Measurements from ENCODE around the gene BICRA.
"Not testable (repeated sequence)": the region's sequence is repeated elsewhere in the genome, so short reads cannot be mapped to it uniquely, and the experiment has no call there.

BICRA gene

DNA sequence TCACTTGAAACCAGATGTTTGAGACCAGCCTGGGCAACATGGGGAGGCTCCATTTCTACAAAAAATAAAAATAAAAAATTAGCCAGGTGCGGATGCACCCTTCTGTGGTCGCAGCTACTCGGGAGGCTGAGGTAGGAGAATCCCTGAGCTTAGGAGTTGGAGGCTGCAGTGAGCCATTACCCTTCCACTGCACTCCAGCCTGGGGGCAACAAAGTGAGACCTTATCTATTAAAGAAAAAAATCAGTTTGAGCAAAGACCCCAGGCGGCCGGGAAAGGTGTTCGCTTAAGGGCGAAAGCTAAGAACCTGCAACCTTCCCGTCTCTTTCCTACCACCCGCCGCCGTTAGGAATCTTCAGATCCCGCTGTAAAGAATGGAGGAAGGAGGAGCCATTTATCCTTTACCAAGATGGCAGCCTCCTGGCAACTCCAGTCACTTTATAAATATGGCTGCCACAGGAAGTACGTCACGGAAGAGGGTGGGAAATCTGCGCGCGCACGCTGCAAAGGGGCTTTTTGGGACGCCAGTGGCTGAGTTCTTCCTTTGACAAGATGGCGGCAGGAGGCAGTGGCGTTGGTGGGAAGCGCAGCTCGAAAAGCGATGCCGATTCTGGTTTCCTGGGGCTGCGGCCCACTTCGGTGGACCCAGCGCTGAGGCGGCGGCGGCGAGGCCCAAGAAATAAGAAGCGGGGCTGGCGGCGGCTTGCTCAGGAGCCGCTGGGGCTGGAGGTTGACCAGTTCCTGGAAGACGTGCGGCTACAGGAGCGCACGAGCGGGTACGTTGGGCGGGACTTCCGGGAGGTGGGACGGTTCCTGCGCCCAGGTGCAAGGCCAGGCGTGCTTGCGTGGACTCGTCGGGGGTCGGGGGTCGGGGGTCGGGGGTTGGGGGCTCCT, 136.3 kb downstream of the BICRA start, which contains the start of gene NOP53:
NOP53 (plus strand) TSS at position 537 of the 892 bp plus-strand sequence; CDS start at position 551, 14 bp downstream.
- TF ChIP-seq, protein P1, sequence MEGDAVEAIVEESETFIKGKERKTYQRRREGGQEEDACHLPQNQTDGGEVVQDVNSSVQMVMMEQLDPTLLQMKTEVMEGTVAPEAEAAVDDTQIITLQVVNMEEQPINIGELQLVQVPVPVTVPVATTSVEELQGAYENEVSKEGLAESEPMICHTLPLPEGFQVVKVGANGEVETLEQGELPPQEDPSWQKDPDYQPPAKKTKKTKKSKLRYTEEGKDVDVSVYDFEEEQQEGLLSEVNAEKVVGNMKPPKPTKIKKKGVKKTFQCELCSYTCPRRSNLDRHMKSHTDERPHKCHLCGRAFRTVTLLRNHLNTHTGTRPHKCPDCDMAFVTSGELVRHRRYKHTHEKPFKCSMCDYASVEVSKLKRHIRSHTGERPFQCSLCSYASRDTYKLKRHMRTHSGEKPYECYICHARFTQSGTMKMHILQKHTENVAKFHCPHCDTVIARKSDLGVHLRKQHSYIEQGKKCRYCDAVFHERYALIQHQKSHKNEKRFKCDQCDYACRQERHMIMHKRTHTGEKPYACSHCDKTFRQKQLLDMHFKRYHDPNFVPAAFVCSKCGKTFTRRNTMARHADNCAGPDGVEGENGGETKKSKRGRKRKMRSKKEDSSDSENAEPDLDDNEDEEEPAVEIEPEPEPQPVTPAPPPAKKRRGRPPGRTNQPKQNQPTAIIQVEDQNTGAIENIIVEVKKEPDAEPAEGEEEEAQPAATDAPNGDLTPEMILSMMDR (IDR thresholded peaks at IDR 0.05; ENCODE audit: low read depth, low read length): no peak
- peak; percentile 94 for DNase-seq (ENCODE audit: extremely low read depth, low read depth)

DNA sequence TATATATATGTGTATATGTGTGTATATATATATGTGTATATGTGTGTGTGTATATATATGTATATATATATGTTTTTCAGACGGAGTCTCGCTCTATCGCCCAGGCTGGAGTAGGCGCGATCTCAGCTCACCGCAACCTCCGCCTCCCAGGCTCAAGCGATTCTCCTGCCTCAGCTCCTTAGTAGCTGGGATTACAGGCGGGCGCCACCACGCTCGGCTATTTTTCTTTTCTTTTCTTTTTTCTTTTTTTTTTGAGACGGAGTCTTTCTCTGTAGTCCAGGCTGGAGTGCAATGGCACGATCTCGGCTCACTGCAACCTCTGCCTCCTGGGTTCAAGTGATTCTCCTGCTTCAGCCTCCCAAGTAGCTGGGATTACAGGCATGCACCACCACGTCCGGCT, 137.2 kb downstream of the BICRA start:
- DNase-seq (ENCODE audit: extremely low read depth, low read depth): not testable (repeated sequence)

DNA sequence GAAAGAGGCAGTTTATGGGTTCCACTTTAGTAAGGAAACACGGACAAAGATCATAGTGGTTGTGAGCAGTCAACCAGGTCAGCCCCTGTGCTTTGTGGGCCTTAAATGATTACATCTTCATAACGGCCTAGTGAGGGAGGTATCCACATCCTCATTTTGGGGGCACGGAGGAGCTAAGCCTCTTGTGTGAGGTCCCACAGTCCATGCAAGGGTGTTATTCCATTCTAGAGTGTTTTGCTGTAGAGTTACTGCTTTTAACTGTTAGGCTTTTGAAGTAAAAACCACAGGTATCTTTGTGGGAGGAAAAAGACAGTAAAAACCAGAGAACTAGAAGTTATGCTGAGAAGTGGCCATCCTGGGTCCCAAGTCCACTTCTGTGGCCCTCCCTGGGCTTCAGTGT, 140.4 kb downstream of the BICRA start:
- no peak for DNase-seq (ENCODE audit: extremely low read depth, low read depth)
- TF ChIP-seq, protein P1 (IDR thresholded peaks at IDR 0.05; ENCODE audit: low read depth, low read length): no peak

DNA sequence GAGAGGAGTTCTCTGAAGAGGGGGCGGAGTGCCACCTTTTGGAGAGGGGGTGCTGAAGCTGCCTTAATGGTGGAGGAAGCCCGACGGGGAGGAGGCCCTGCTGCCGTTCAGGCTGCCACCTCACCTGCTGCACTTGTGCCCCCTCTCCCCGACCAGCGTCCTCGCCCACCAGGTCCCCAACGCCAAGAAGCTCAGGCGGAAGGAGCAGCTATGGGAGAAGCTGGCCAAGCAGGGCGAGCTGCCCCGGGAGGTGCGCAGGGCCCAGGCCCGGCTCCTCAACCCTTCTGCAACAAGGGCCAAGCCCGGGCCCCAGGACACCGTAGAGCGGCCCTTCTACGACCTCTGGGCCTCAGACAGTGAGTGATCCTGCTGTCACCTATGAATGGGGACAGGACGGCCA, 141.8 kb downstream of the BICRA start:
- DNase-seq (ENCODE audit: extremely low read depth, low read depth): no peak
- TF ChIP-seq, protein P1 (IDR thresholded peaks at IDR 0.05; ENCODE audit: low read depth, low read length): no peak

DNA sequence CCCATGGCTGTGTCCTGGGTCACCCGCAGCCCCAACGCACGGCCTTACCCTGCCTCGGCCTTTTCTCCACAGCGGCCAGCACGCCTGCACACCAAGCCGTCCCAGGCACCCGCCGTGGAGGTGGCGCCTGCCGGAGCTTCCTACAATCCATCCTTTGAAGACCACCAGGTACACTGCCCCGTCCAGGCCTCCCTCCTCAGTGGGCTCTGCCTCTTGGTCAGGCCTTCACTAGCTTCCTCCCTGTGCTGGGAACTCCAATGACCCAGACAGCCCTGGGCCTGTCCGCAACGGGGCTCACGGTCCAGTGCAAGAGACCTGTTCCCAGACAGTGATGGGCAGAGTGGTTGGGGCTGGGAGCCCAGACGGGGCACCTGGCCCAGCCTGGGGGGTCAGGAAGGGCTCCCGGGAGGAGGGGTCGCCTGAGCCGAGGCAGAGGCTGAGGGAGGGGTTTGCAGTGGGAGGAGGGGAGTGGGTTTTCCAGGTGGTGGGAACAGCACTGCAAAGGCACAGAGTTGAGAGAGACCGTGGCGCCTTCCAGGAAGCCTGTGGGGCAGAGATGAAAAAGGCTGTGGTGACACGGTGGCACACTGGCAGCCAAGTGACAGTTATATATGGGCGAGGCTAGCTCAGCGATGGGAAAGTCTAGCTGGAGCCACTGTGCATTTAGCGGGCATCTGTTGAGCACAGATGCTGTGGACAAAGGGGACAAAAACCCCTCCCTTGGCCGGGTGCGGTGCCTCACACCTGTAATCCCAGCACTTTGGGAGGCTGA, 143.7 kb downstream of the BICRA start:
- TF ChIP-seq, protein P1 (IDR thresholded peaks at IDR 0.05; ENCODE audit: low read depth, low read length): no peak
- DNase-seq (ENCODE audit: extremely low read depth, low read depth): no peak

Data from AG09319 (cell line).